ENCODE results near the gene IRF1.

DNA sequence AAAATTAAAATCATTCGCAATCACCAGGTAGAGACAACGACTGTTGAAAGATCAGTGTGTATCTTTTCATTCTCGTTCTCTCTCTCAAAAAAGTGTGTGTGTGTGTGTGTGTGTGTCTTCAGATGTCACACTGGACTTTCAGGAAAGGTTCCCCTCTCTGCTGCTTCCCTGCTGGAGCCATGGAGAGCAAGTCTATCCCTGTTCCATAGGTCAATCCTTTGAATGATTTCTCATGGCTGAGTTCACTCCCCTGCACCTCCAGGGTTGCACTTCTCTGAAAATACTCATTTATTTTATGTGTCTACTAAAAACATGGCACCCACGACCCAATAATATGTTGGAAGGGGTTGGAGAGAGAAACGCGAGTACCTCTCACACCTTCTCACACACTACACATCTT, 28.2 kb downstream of the IRF1 start:
- TF ChIP-seq, protein P1, sequence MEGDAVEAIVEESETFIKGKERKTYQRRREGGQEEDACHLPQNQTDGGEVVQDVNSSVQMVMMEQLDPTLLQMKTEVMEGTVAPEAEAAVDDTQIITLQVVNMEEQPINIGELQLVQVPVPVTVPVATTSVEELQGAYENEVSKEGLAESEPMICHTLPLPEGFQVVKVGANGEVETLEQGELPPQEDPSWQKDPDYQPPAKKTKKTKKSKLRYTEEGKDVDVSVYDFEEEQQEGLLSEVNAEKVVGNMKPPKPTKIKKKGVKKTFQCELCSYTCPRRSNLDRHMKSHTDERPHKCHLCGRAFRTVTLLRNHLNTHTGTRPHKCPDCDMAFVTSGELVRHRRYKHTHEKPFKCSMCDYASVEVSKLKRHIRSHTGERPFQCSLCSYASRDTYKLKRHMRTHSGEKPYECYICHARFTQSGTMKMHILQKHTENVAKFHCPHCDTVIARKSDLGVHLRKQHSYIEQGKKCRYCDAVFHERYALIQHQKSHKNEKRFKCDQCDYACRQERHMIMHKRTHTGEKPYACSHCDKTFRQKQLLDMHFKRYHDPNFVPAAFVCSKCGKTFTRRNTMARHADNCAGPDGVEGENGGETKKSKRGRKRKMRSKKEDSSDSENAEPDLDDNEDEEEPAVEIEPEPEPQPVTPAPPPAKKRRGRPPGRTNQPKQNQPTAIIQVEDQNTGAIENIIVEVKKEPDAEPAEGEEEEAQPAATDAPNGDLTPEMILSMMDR (IDR thresholded peaks at IDR 0.05 in 2 of 3, conservative IDR thresholded peaks at IDR 0.05 in 1 of 3; ENCODE audit: borderline replicate concordance in 1 of 3, insufficient read depth in 1 of 3, low read depth in 2 of 3, low read length in 2 of 3): no peak
- no peak for TF ChIP-seq EZH2phosphoT487 (IDR thresholded peaks at IDR 0.05; ENCODE audit: borderline replicate concordance)
- TF ChIP-seq, protein P2, sequence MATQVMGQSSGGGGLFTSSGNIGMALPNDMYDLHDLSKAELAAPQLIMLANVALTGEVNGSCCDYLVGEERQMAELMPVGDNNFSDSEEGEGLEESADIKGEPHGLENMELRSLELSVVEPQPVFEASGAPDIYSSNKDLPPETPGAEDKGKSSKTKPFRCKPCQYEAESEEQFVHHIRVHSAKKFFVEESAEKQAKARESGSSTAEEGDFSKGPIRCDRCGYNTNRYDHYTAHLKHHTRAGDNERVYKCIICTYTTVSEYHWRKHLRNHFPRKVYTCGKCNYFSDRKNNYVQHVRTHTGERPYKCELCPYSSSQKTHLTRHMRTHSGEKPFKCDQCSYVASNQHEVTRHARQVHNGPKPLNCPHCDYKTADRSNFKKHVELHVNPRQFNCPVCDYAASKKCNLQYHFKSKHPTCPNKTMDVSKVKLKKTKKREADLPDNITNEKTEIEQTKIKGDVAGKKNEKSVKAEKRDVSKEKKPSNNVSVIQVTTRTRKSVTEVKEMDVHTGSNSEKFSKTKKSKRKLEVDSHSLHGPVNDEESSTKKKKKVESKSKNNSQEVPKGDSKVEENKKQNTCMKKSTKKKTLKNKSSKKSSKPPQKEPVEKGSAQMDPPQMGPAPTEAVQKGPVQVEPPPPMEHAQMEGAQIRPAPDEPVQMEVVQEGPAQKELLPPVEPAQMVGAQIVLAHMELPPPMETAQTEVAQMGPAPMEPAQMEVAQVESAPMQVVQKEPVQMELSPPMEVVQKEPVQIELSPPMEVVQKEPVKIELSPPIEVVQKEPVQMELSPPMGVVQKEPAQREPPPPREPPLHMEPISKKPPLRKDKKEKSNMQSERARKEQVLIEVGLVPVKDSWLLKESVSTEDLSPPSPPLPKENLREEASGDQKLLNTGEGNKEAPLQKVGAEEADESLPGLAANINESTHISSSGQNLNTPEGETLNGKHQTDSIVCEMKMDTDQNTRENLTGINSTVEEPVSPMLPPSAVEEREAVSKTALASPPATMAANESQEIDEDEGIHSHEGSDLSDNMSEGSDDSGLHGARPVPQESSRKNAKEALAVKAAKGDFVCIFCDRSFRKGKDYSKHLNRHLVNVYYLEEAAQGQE (IDR thresholded peaks at IDR 0.05; ENCODE audit: low read depth): no peak
- no peak for TF ChIP-seq YY1 (IDR thresholded peaks at IDR 0.05; ENCODE audit: extremely low read depth, insufficient replicate concordance, low read depth, low read length)
- TF ChIP-seq POLR2A (IDR thresholded peaks at IDR 0.05; ENCODE audit: borderline replicate concordance, extremely low read depth, insufficient read depth, insufficient read length): no peak
- TF ChIP-seq POLR2AphosphoS5 (IDR thresholded peaks at IDR 0.05; ENCODE audit: low read depth, low read length): no peak
- no peak for TF ChIP-seq CEBPB (IDR thresholded peaks at IDR 0.05; ENCODE audit: low read depth)
- TF ChIP-seq, protein P3, sequence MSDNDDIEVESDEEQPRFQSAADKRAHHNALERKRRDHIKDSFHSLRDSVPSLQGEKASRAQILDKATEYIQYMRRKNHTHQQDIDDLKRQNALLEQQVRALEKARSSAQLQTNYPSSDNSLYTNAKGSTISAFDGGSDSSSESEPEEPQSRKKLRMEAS (IDR thresholded peaks at IDR 0.05): no peak

All from HCT116 (cell line).